Choroid plexus epithelial cell (primary cell): ENCODE results near the gene COPG2.

Experiments used
- DNase-seq: peaks from one replicate; pipeline ENCODE4 v3.0.0-alpha.2; 2010; ENCODE audit warnings: low read depth
- H3K4me3 ChIP-seq: 2 replicates; pipeline ENCODE4 v1.5.1; 2011; ENCODE audit warnings: low read depth, mild to moderate bottlenecking, control low read depth, low read length, moderate library complexity
- CTCF ChIP-seq: conservative IDR thresholded peaks from 2 replicates; pipeline ENCODE4 v1.5.1; 2011; ENCODE audit warnings: low read depth, mild to moderate bottlenecking, control low read depth, inconsistent platforms, low read length, moderate library complexity

Gene COPG2

GRCh38 chr7:130506358-130506757 is 162.2 kb downstream of the COPG2 start:
- no peak overlapping the region for H3K4me3 ChIP-seq
- no peak for TF ChIP-seq CTCF
- no peak for DNase-seq

GRCh38 chr7:130505753-130506152 is 162.8 kb downstream of the COPG2 start:
- no peak for TF ChIP-seq CTCF
- H3K4me3 ChIP-seq, result no peak overlapping the region
- DNase-seq, result no peak

DNA sequence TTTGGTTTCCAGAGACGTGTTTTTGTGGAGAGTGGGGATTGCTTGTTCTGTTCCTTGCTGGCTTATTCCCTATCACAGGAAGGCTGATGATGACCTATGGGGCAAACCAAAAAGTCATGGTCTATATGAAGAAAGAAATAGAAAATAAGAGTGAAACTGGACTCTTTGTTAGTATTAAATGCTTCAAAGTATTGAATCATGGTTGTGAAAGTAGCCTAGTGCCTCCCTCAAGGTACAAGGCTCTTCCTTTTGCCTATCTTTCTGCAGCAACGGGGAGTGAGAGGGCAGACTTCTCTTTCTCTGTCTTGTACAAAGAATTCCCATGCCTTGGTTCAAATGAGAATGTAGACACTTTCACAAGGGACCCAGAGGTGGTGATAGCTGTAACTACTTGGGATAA is 167.6 kb downstream of the COPG2 start:
- H3K4me3 ChIP-seq, result no peak overlapping the region
- TF ChIP-seq CTCF, result no peak
- no peak for DNase-seq

DNA sequence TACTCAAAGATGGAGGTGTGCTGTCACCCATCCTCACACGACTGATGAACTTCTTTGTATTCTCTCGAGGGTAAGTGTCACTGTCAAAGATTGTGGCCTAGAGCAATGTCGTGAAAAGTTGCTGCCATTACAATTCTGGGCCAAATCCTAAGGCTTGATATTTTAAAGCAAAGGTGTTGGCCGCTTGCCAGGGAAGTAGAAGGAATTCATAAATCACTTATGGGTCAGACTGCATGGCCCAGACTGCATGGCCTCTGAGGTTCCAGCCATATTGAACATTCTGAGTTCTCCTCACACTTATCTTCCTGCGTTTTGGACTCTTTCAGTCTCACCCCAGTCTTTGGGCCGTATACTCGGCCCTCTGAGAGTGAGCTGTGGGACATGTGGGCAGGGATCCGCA is 168.1 kb downstream of the COPG2 start:
- no peak for TF ChIP-seq CTCF
- no peak overlapping the region for H3K4me3 ChIP-seq
- DNase-seq, result no peak

GRCh38 chr7:130494431-130494858 is 174.1 kb downstream of the COPG2 start:
- no peak for TF ChIP-seq CTCF
- peak overlapping the region; percentile 70 for H3K4me3 ChIP-seq
- no peak for DNase-seq

GRCh38 chr7:130493275-130493873 is 175.2 kb downstream of the COPG2 start:
- no peak for TF ChIP-seq CTCF
- peak overlapping the region; percentile 70 for H3K4me3 ChIP-seq
- DNase-seq, result no peak

- TF ChIP-seq CTCF, result no peak
- peak overlapping the region; percentile 70 for H3K4me3 ChIP-seq
- no peak for DNase-seq
Measured at GRCh38 chr7:130492523-130493274, 175.8 kb downstream of the COPG2 start.
